Measurements from ENCODE around the gene TGM1.
"Not testable (repeated sequence)": the region's sequence is repeated elsewhere in the genome, so short reads cannot be mapped to it uniquely, and the experiment has no call there.

TGM1 gene

GRCh38 chr14:24207104-24207551 is 55.8 kb downstream of the TGM1 start:
- DNase-seq (ENCODE audit: low read depth), result no peak

GRCh38 chr14:24206260-24207103 is 56.5 kb downstream of the TGM1 start:
- DNase-seq (ENCODE audit: low read depth), result no peak

- no peak for DNase-seq (ENCODE audit: low read depth)
These were observed 58.5 kb downstream of the TGM1 start for GRCh38 chr14:24204163-24205146.

- DNase-seq (ENCODE audit: low read depth), result not testable (repeated sequence)
These were observed 59.6 kb downstream of the TGM1 start for GRCh38 chr14:24203249-24203886.

DNA sequence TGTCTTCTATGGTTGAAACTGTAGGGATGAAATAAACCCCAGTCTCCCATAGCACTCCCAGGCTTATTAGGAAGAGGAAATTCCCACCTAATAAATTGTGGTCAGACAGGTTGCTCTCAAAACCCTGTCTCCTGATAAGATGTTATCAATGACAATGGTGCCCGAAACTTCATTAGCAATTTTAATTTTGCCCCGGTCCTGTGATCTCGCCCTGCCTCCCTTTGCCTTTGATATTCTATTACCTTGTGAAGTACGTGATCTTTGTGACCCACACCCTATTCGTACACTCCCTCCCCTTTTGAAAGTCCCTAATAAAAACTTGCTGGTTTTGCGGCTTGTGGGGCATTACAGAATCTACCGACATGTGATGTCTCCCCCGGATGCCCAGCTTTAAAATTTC is 60.4 kb downstream of the TGM1 start:
- DNase-seq (ENCODE audit: low read depth), result not testable (repeated sequence)
